ENCODE results near the gene CHCHD6.

Gene CHCHD6

GRCh38 chr3:126704494-126705214, 614 bp downstream of the CHCHD6 start:
- DNase-seq (ENCODE audit: low read depth) = peak; percentile 29

- no peak for DNase-seq (ENCODE audit: low read depth)
Measured at GRCh38 chr3:126706631-126707030, 2.6 kb downstream of the CHCHD6 start.

- peak; percentile 35 for DNase-seq (ENCODE audit: low read depth)
Measured at GRCh38 chr3:126711121-126711760, 7.2 kb downstream of the CHCHD6 start.

- no peak for DNase-seq (ENCODE audit: low read depth)
Measured at GRCh38 chr3:126713199-126713598, 9.2 kb downstream of the CHCHD6 start.

GRCh38 chr3:126714276-126714900, 10.3 kb downstream of the CHCHD6 start:
- no peak for DNase-seq (ENCODE audit: low read depth)

- peak; percentile 3 for DNase-seq (ENCODE audit: low read depth)
Measured at GRCh38 chr3:126714921-126715320, 10.9 kb downstream of the CHCHD6 start.

GRCh38 chr3:126715432-126715831, 11.4 kb downstream of the CHCHD6 start:
- DNase-seq (ENCODE audit: low read depth) = no peak

- no peak for DNase-seq (ENCODE audit: low read depth)
Measured at GRCh38 chr3:126716057-126716456, 12.0 kb downstream of the CHCHD6 start.

GRCh38 chr3:126718561-126719445, 14.8 kb downstream of the CHCHD6 start:
- DNase-seq (ENCODE audit: low read depth) = no peak

- DNase-seq (ENCODE audit: low read depth) = no peak
Measured at GRCh38 chr3:126720596-126720995, 16.6 kb downstream of the CHCHD6 start.

- no peak for DNase-seq (ENCODE audit: low read depth)
Measured at GRCh38 chr3:126721246-126721645, 17.2 kb downstream of the CHCHD6 start.

- DNase-seq (ENCODE audit: low read depth) = no peak
Measured at GRCh38 chr3:126723237-126723636, 19.2 kb downstream of the CHCHD6 start.

- no peak for DNase-seq (ENCODE audit: low read depth)
Measured at GRCh38 chr3:126723801-126724200, 19.8 kb downstream of the CHCHD6 start.

- DNase-seq (ENCODE audit: low read depth) = no peak
Measured at GRCh38 chr3:126728680-126729079, 24.6 kb downstream of the CHCHD6 start.

- DNase-seq (ENCODE audit: low read depth) = no peak
Measured at GRCh38 chr3:126730376-126730775, 26.3 kb downstream of the CHCHD6 start.

- DNase-seq (ENCODE audit: low read depth) = no peak
Measured at GRCh38 chr3:126731044-126731443, 27.0 kb downstream of the CHCHD6 start.

GRCh38 chr3:126732281-126733060, 28.4 kb downstream of the CHCHD6 start:
- no peak for DNase-seq (ENCODE audit: low read depth)

GRCh38 chr3:126733061-126733430, 29.0 kb downstream of the CHCHD6 start:
- no peak for DNase-seq (ENCODE audit: low read depth)

- no peak for DNase-seq (ENCODE audit: low read depth)
Measured at GRCh38 chr3:126734106-126734723, 30.2 kb downstream of the CHCHD6 start.

- no peak for DNase-seq (ENCODE audit: low read depth)
Measured at GRCh38 chr3:126737527-126737926, 33.5 kb downstream of the CHCHD6 start.

GRCh38 chr3:126742057-126742456, 38.0 kb downstream of the CHCHD6 start:
- no peak for DNase-seq (ENCODE audit: low read depth)
